NCI-H82 (cell line): ENCODE results near the gene KLF12.

Source experiments
- DNase-seq: peaks from one replicate; lab custom pipeline; 2025; lab: John Stamatoyannopoulos, UW

Gene KLF12

GRCh38 chr13:74103970-74104555 is 30.1 kb downstream of the KLF12 start:
- DNase-seq, result no peak

DNA sequence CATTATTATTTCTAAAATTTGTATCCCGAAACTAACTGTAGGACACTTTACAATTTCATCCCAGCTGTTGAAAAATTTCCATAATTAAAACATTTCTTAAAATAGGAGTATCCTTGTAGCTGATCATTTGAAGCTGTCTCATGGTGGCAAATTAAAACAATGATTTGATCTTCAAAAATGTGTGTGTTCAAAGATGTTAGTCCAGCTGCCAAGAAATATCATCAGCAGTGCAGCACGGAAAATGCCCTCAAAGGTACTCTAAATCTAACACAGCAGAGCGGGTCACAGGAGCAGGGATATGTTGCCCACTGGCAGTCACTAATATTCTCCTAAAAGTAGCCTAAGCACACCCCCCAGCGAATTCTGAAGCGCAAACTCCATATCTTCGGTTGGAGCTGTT is 31.0 kb downstream of the KLF12 start:
- no peak for DNase-seq

DNA sequence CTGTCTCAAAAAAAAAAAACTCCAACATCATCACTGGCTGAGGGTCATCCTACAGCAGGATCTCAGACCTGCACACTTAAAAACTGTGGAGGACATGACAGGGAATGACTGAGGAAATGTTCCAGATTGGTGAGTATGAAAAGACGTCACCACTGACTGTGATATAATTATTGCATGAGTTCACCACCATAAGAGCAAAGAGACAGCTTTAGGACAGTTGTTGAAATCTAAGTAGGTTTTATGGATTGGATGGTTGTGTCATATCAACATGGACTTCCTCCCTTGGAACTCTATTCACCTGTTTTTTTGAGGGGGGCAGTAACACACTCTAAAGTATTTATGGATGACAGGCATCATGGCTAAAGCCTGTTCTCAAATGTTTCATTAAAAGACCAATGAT is 31.5 kb downstream of the KLF12 start:
- no peak for DNase-seq

DNA sequence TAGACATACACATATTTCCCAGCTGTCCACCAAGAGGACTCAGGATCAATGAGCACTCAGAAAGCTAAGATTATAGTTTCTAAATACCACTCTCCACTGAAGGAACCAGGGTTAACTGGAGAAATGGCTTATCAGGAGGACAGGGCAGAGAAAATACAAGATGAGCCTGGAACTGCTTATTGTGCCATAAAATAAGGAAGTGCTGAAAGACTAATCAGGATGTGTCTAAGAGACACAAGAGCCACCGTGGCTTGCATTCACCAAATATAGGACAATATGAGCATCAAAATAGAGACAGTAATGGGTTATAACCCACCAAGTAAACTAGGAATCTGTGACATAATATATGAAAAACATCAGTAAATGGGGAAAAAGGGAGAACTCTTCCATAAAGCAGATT is 32.8 kb downstream of the KLF12 start:
- DNase-seq, result no peak

DNA sequence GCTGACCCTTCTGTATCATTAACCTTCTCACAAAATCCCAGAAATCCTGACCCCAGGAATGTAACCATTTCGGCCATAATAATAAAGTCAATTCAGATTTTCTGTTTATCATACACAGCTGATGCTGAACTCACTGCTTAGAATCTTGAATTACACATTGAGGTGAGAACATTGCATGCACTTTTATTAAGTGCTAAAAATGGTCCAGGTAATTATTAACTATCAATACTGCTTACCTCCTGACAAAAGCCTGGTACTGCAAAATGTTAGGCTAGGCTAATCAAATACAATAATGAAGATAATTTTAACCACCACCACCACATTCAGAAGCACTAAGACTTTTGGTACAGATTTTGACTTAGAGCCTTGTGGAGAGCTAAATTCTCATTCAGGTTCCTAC is 36.1 kb downstream of the KLF12 start:
- no peak for DNase-seq

DNA sequence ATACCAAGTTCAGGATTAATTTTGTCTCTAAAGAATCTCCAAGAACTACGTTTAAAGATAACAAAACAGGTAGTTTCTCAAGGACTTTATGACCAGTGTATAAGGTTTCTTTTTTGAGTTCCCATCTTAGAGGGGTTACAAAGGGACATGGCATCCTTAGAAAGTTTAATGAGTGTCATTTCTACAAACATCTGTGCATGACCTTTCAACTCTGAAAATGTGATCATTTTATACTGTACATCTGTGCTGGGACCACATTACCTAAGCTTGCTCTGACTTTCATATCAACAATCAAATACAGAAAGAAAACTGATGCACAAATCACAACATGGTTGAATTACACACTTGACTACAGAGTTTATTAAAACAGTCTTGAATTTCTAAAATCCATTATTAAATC is 37.1 kb downstream of the KLF12 start:
- DNase-seq, result no peak

DNA sequence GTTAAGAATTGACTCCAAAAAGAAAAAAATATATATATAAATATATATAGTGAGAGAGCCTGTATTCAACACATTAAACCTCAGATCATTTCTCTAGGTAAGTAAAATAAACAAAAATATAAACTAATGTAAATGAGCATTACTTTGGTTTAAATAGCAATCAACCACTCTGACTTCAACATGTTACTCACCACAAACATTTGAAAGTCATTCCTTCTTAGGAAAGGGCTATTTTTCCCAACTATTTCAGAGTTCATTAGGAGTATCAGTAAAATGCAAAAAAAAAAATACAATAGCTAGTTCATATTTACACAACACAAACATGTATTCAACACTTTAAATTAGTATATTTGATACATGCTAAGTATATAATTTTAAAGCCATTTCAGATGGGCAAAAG is 40.5 kb downstream of the KLF12 start:
- DNase-seq, result no peak

GRCh38 chr13:74092711-74093110 is 41.5 kb downstream of the KLF12 start:
- no peak for DNase-seq

DNA sequence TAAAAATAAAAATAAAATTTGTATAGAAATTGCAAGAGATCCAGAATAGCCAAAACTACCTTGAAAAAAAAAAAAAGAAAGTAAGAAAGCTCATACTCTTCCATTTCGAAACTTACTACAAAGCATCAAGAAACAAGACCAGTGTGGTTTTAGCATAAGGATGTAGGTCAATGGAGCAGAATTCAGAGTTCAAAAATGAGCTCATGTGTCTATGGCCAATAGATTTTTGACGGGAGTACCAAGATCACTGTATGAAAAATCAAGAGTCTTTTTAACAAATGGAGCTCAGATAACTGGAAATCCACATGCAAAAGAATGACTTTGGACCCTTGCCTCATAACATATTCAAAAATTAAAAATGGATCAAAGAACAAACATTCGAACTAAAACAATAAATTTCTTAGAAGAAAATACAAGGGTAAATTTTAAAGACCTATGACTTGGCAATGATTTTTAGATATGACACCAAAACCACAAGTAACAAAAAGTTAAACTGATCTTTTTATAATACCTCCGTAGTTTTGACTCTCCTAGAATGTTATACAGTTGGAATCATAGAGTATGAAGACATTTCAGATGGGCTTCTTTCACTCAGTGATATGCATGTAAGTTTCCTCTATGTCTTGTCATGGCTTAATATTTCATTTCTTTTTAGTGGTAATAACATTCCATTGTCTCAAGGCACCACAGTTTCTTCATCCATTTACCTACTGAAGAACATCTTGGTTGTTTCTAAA is 43.2 kb downstream of the KLF12 start:
- no peak for DNase-seq

DNA sequence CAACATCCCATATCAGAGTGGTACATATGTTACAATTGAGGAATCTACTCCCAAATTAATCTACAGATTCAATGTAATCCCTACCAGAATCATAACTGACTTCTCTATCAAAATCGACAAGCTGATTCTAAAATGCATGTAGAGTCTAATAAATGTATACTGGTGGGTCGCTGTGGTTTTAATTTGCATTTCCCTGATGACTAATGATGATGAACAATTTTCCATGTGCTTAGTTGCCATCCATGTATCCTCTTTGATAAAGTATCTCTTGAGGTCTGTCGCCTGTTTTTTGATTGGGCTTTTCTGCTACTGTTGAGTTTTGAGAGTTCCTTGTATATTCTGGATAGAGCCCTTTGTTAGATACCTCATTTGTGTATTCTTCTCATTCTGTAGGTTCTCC is 43.8 kb downstream of the KLF12 start:
- DNase-seq, result no peak

DNA sequence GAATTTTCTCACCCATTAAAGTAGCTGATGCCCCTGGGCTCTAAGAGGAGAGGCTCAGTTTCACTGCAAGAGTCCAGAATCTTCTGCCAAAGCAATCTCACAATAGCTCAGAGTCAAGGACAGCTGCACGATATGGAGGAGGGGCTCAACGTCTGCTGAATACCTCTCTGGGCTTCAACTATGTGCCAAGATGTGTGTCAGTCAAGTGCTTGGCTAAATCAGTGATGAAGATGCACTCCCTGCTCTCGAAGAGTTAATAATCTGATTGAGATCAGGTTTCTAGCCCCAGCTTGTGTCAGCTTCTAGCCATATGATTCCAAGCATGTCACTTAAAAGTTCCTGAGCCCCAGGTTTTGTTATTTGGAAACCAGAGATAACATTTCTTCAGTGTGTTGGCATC is 46.8 kb downstream of the KLF12 start:
- DNase-seq, result peak; percentile 42
